DMS53 (cell line): ENCODE results near the gene TOM1L2.
"Not testable (repeated sequence)": the region's sequence is repeated elsewhere in the genome, so short reads cannot be mapped to it uniquely, and the experiment has no call there.

Source experiments
- DNase-seq: peaks from one replicate; lab custom pipeline; 2025; lab: John Stamatoyannopoulos, UW

TOM1L2 gene

GRCh38 chr17:17970699-17971430 lies 1.3 kb downstream of the TOM1L2 start:
- DNase-seq, result no peak

- no peak for DNase-seq
Measured at GRCh38 chr17:17966399-17966798, 5.8 kb downstream of the TOM1L2 start.

- no peak for DNase-seq
Measured at GRCh38 chr17:17965152-17965721, 7.0 kb downstream of the TOM1L2 start.

GRCh38 chr17:17964710-17965109 lies 7.5 kb downstream of the TOM1L2 start:
- DNase-seq, result no peak

GRCh38 chr17:17963694-17964436 lies 8.3 kb downstream of the TOM1L2 start:
- no peak for DNase-seq

GRCh38 chr17:17963066-17963465 lies 9.1 kb downstream of the TOM1L2 start:
- no peak for DNase-seq

- no peak for DNase-seq
Measured at GRCh38 chr17:17960500-17961030, 11.6 kb downstream of the TOM1L2 start.

- no peak for DNase-seq
Measured at GRCh38 chr17:17959520-17960361, 12.5 kb downstream of the TOM1L2 start.

- no peak for DNase-seq
Measured at GRCh38 chr17:17958982-17959381, 13.2 kb downstream of the TOM1L2 start.

- no peak for DNase-seq
Measured at GRCh38 chr17:17957584-17957916, 14.7 kb downstream of the TOM1L2 start.

GRCh38 chr17:17955790-17956341 lies 16.3 kb downstream of the TOM1L2 start:
- DNase-seq, result not testable (repeated sequence)

- DNase-seq, result no peak
Measured at GRCh38 chr17:17954079-17954478, 18.1 kb downstream of the TOM1L2 start.

- DNase-seq, result no peak
Measured at GRCh38 chr17:17952691-17953090, 19.5 kb downstream of the TOM1L2 start.

- DNase-seq, result no peak
Measured at GRCh38 chr17:17951524-17951923, 20.7 kb downstream of the TOM1L2 start.

- peak; percentile 8 for DNase-seq
Measured at GRCh38 chr17:17950806-17951205, 21.4 kb downstream of the TOM1L2 start.

GRCh38 chr17:17950347-17950746 lies 21.9 kb downstream of the TOM1L2 start:
- no peak for DNase-seq

- DNase-seq, result no peak
Measured at GRCh38 chr17:17947966-17948365, 24.2 kb downstream of the TOM1L2 start.

GRCh38 chr17:17947309-17947708 lies 24.9 kb downstream of the TOM1L2 start:
- no peak for DNase-seq

- DNase-seq, result no peak
Measured at GRCh38 chr17:17946093-17946492, 26.1 kb downstream of the TOM1L2 start.

GRCh38 chr17:17944743-17945142 lies 27.5 kb downstream of the TOM1L2 start:
- DNase-seq, result no peak

GRCh38 chr17:17944242-17944641 lies 28.0 kb downstream of the TOM1L2 start:
- DNase-seq, result no peak
